DMS114 treated with DMSO at 0.1 percent for 48 hours (cell line): ENCODE data around the gene TJP1.
"Not testable (repeated sequence)": the region's sequence is repeated elsewhere in the genome, so short reads cannot be mapped to it uniquely, and the experiment has no call there.

Experiments used
- DNase-seq: peaks from one replicate; lab custom pipeline; 2025; ENCODE audit not compliant: unreplicated experiment; lab: John Stamatoyannopoulos, UW

The TJP1 gene

GRCh38 chr15:29756358-29757267, 65.7 kb downstream of the TJP1 start:
- DNase-seq: no peak

DNA sequence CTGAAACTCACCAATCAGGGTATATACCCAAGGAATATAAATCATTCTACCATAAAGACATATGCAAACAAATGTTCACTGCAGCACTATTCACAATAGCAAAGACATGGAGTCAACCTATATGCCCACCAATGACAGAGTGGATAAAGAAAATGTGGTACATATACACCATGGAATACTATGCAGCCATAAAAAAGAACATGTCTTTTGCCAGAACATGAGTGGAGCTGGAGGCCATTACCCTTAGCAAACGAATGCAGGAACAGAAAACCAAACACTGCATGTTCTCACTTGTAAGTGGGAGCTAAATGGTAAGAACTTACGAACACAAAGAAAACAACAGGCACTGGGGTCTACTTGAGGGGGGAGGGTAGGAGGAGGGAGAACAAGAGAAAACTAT, 68.3 kb downstream of the TJP1 start:
- not testable (repeated sequence) for DNase-seq

DNA sequence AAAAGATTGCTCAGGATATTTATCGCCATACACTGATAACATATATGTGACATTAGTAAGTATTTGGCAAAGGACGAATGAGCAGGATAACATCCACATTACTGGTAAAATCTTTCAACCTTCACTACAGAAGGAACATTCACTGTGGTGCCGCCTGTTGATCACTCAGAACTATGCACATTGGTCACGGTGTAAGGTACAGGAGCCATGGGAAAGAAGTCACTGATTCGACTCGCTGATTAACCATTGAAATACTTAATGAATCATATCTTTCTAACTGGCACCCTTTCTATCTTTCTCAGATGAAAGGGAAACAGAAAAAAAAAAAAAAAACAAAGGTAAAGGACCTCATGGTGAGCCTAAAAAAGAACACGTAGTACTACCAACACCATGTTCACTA, 68.8 kb downstream of the TJP1 start:
- no peak for DNase-seq

DNA sequence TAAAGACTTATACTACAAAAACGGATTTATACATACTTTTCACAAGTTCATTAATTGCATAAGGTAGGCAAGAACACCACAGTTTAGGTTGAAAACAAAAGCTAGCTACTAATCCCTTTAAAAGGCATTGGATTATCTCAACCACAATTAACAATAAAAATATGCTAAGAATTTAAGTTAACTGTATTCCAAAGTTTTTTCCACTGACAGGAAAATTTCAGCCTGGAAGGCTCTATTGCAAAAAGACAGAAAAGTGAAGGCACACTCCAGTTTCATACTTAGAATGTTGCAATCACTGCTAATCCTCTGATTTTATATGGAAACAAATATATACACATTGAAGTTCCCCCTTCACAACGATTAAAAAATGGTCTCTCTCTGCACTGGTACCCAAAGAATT, 71.5 kb downstream of the TJP1 start:
- DNase-seq: no peak

DNA sequence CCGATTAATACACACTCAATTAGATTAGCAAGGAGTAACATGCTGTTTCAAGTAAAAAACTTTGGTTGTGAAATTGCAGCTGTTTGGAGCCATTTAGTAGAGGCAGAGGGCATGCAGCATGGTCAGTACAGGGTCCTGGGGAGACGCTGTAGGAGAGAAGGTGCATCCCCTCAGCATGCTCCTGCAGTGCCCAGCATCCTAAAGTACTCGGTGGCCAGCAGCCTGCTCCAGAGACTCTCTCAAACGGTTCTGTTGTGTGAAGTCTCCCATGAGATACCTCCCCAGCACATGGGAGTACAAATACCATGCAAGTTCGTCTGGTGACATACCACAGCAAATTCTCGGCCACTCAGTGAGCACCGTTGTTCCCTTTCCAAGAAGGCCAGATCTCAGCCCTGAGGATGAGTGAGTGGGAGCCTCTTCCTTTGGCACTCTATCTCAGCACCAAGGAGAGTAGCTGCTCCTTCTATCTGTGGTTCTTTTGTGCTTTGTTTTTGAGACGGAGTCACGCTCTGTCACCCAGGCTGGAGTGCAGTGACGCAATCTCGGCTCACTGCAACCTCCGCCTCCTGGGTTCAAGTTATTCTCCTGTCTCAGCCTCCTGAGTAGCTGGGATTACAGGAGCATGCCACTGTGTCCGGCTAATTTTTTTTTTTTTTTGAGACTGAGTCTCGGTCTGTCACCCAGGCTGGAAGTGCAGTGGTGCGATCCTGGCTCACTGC, 72.7 kb downstream of the TJP1 start:
- no peak for DNase-seq

DNA sequence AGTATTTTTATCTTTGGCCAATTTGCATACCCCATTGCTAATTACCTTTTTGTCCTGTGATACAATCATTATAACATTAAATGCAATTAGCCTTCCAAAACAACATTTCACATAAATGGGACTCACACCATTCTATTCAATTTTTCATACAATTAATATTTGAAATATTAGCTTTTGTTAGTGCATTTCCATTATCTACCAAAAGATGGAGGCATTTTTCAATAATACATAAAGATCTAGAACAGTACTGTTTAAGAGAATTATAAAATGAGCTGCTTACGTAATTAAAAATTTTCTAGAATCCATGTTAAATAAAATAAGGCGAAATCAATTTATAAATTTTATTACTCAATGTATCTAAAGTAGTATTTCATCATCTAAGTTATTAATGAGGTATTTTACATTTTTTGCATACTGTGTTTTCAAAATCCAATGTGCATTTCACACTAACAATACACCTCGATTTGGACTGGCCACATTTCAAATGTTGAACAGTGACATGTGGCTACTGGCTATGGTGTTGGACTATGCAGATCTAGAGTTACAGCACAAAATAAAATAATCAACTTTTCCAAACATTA, 74.3 kb downstream of the TJP1 start:
- no peak for DNase-seq

GRCh38 chr15:29743475-29743874, 78.8 kb downstream of the TJP1 start:
- no peak for DNase-seq

DNA sequence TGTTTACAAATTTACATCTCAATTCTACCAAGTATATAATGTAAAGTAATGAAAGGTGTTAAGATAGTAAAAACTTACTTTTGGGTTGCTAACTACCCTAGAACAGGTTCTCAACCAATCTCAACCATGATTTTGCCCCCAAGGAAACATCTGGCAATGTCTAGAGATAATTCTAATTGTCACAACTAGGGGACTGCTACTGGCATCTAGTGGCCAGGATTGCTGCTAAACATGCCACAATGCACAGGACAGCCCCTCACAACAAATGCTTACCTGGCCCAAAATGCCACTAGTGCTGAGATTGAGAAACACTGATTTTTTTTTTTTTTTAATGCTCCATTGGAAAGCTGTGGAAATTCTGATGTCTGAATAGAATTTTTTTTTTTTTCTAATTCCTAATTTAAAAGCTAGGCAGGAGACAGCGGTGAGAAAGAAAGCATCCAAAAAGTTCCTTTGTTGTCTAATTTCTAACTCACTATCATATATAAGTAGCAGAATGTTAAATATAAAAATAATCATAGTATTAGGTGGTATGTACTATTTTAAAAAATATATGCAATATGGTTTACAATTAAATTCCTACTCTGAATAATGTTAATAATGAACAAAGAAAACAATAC, 81.5 kb downstream of the TJP1 start:
- DNase-seq: no peak

DNA sequence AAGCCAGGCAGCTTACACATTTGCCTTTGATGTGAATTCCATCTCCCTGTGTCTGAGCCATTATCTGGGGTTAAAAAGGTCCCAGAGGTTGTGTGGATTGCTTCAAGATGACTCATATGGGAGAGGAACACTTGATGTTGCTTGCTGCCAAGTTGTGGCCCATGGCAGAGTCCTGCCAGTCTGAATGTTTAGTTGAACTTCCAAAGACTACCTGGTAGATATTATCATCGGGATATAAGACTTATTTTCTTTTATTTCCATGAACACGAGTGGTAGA, 85.6 kb downstream of the TJP1 start:
- no peak for DNase-seq

- no peak for DNase-seq
Measured at GRCh38 chr15:29736012-29736743, 86.1 kb downstream of the TJP1 start.

DNA sequence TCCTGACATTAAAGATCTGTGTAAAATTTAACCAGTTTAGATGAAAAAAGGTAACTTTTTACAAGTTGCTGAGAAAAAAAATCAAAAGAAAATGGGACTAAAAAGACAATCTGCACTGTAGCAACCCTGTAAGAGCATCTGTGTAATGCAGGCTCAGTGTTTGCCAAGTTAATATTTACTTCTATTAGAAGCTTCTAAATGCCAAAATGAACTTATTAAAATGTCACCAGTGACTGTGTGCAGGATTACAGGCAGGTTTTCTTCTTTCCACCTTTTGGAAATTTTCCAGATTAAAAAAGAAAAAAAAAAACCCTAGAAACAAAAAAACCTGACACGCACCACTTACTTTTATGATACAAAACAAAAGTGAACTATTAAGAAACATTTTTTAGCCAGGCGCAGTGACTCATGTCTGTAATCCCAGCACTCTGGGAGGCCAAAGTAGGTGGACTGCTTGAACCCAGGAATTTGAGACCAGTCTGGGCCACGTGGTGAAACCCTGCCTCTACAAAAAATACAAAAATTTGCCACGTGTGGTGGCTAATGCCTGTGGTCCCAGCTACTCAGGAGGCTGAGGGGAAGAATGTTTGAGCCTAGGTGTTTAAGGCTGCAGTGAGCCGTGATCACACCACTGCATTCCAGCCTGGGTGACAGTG, 87.2 kb downstream of the TJP1 start:
- DNase-seq: no peak

GRCh38 chr15:29731865-29732264, 90.4 kb downstream of the TJP1 start:
- DNase-seq: no peak

DNA sequence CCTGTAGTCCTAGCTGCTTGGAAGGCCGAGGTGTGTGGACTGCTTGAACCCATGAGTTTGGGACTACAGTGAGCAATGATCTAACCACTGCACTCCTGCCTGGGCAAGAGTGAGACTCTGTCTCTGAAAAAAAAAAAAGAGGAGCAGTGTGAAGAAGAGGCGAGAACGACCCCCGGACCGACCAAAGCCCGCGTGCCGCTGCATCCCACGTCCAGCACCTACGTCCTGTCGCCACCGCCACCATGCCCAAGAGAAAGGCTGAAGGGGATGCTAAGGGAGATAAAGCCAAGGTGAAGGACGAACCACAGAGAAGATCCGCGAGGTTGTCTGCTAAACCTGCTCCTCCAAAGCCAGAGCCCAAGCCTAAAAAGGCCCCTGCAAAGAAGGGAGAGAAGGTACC, 91.8 kb downstream of the TJP1 start:
- DNase-seq: not testable (repeated sequence)

DNA sequence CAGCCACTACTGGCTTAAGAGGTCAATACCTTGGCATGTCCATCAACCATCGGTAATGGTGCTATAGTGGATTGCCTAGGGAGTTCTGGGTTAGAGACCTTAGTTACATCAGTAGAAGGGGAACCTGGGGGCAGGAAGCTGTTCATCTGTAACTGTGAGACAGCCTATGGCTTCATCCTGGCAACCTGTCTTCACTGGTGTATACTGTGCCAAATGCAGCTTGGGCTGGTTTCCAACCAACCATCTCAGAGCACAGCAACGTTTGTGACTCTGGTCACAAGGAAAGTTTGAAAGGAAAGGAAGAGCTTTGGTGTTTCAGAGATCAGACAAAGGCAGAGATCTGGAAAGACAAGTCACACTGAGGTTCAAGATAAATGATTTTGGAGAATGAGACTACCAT, 93.8 kb downstream of the TJP1 start:
- DNase-seq: no peak

DNA sequence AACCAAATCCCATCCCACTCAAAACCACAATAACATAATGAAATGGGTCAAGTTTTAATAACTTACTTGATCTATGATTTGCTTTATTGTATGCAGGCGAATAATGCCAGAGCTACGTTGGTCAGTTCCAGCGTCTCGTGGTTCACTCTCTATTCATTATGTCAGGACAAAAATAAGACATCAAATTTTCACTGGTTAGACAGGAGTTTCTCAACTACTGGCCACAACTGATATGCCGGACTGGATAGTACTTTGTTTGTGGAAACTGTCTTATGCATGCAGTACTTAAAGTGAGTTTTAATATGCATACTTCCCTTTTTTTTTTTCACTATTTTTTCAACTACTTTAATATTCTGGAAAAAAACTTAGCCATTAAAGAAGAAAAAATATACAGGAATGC, 94.4 kb downstream of the TJP1 start:
- DNase-seq: no peak

DNA sequence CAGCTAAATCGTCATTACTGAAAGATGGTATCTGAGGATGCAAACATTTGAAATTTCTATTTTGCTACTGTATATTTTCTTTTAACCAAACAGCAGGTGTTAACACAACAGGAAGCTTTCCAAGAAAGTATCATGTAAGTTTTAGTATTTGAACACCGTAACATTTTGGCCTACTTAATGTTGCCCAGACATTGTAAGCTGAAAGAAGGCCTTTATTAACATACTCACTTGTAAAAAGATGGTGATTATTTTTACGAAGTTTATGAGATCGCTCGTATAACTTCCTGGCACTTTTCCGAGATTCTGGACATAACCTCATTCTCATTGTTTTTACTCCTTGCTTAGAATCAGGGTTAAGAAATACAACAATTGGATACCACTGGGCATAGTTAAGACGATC, 95.7 kb downstream of the TJP1 start:
- DNase-seq: no peak

- DNase-seq: no peak
Measured at GRCh38 chr15:29724026-29724425, 98.2 kb downstream of the TJP1 start.

- no peak for DNase-seq
Measured at GRCh38 chr15:29713784-29714183, 108.5 kb downstream of the TJP1 start.

GRCh38 chr15:29712149-29712885, 110.0 kb downstream of the TJP1 start:
- no peak for DNase-seq

DNA sequence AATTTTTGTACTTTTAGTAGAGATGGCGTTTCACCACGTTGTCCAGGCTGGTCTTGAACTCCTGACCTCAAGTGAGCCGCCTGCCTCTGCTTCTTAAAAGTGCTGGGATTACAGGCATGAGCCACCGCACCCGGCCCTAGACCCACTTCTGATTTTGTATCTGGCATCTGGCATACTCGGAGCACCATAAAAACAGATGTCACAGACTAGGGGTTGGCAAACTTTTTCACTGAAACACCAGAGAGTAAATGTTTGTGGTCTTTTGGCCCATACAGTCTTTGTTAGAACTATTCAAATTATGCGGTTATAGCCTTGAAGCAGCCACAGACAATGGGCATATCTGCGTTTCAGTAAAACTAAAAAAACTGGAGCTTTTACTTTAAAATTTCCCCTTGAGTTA, 110.7 kb downstream of the TJP1 start:
- DNase-seq: no peak
